MM.1S (cell line): ENCODE data around the gene FHOD1.

Source experiments
- DNase-seq: peaks from one replicate; pipeline ENCODE4 v3.0.0-alpha.2; 2015
- H2AFZ ChIP-seq: fragments of 300-600 bp; sonication (generic); 2 replicates; pipeline ENCODE4 v1.6.0; 2016; ENCODE audit warnings: antibody characterized with exemption, low read length
- H3F3A ChIP-seq: fragments of 300-600 bp; sonication (generic); 2 replicates; pipeline ENCODE4 v1.6.1; 2016; ENCODE audit warnings: mild to moderate bottlenecking, antibody characterized with exemption, low read length, moderate library complexity, mixed read lengths; ENCODE audit not compliant: insufficient read depth
- H3K27ac ChIP-seq: fragments of 300-600 bp; sonication (generic); 2 replicates; pipeline ENCODE4 v1.5.1; 2016; ENCODE audit warnings: mild to moderate bottlenecking, low read length
- H3K27me3 ChIP-seq: fragments of 300-600 bp; sonication (generic); replicated peaks from 2 replicates; pipeline ENCODE4 v1.6.0; 2016; ENCODE audit warnings: low read length; ENCODE audit not compliant: insufficient read depth
- H3K36me3 ChIP-seq: fragments of 300-600 bp; sonication (generic); replicated peaks from 2 replicates; pipeline ENCODE4 v1.6.1; 2016; ENCODE audit warnings: mild to moderate bottlenecking, low read length, mixed read lengths; ENCODE audit not compliant: insufficient read depth
- H3K4me1 ChIP-seq: fragments of 300-600 bp; sonication (generic); 2 replicates; pipeline ENCODE4 v1.6.1; 2016; ENCODE audit warnings: low read length, mixed read lengths
- H3K4me2 ChIP-seq: fragments of 300-600 bp; sonication (generic); 2 replicates; pipeline ENCODE4 v1.6.0; 2016; ENCODE audit warnings: low read depth, low read length
- H3K4me3 ChIP-seq: fragments of 300-600 bp; sonication (generic); 2 replicates; pipeline ENCODE4 v1.5.1; 2016; ENCODE audit warnings: low read length, mixed read lengths
- H3K79me2 ChIP-seq: fragments of 300-600 bp; sonication (generic); 2 replicates; pipeline ENCODE4 v1.6.1; 2016; ENCODE audit warnings: mixed run types, low read length, mixed read lengths
- H3K9ac ChIP-seq: fragments of 300-600 bp; sonication (generic); 2 replicates; pipeline ENCODE4 v1.6.1; 2016; ENCODE audit warnings: low read length, mixed read lengths
- H3K9me2 ChIP-seq: fragments of 300-600 bp; sonication (generic); replicated peaks from 2 replicates; pipeline ENCODE4 v1.6.1; 2016; ENCODE audit warnings: mild to moderate bottlenecking, low read length, mixed read lengths; ENCODE audit not compliant: insufficient read depth
- H3K9me3 ChIP-seq: fragments of 300-600 bp; sonication (generic); replicated peaks from 2 replicates; pipeline ENCODE4 v1.6.1; 2016; ENCODE audit warnings: mild to moderate bottlenecking, low read length, mixed read lengths; ENCODE audit not compliant: insufficient read depth
- H4K20me1 ChIP-seq: fragments of 300-600 bp; sonication (generic); 2 replicates; pipeline ENCODE4 v1.6.1; 2016; ENCODE audit warnings: mild to moderate bottlenecking, low read length, moderate library complexity, mixed read lengths; ENCODE audit not compliant: insufficient read depth
- EZH2 ChIP-seq: fragments of 300-600 bp; sonication (generic); optimal IDR thresholded peaks from 2 replicates; pipeline ENCODE3; 2017; ENCODE audit warnings: low read depth, mild to moderate bottlenecking, antibody characterized with exemption, low read length, mixed read lengths
- EZH2phosphoT487 ChIP-seq: fragments of 300-600 bp; sonication (generic); IDR thresholded peaks from 2 replicates; pipeline ENCODE4 v1.6.1; 2018; ENCODE audit warnings: antibody characterized with exemption, low read length
- TF ChIP-seq, protein P1 (sequence below): fragments of 300-600 bp; sonication (generic); IDR thresholded peaks from 2 replicates; pipeline ENCODE4 v1.5.1; 2016; ENCODE audit warnings: antibody characterized with exemption, low read length, mixed read lengths

The FHOD1 gene

DNA sequence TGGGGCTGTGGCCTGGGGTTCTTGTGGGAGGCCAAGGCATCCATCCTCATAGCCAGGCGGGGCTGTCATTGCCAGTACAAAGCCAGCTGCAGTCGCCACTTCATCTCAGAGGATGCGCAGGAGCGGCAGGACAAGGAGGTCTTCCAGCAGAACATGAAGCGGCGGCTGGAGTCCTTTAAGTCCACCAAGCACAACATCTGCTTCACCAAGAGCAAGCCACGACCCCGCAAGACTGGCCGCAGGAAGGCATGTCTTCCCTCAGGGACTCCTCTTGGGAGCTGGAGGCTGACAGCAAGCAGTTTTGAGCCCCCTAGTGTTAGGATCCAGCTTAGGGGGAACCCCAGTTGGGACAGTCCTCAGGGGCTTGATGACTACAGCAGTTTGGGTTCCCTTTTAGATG lies 17.0 kb upstream of the FHOD1 start:
- no peaks in the 10 kb centered on the region for H3K27me3 ChIP-seq
- H3K9me2 ChIP-seq, result no peaks in the 10 kb centered on the region
- no peaks in the 10 kb centered on the region for H3K9me3 ChIP-seq
- H2AFZ ChIP-seq, result no peak overlapping the region
- H4K20me1 ChIP-seq, result no peaks in the 10 kb centered on the region
- H3K4me3 ChIP-seq, result no peak overlapping the region
- H3K4me1 ChIP-seq, result peaks cover 6% of the 10 kb centered on the region; the same call in 1 of the 2 replicates
- H3K36me3 ChIP-seq, result no peaks in the 10 kb centered on the region
- H3K27ac ChIP-seq, result no peak overlapping the region
- no peak overlapping the region for H3K9ac ChIP-seq
- no peak for DNase-seq
- H3F3A ChIP-seq, result no peaks in the 10 kb centered on the region
- no peaks in the 10 kb centered on the region for H3K79me2 ChIP-seq
- no peak overlapping the region for H3K4me2 ChIP-seq
- TF ChIP-seq, protein P1, sequence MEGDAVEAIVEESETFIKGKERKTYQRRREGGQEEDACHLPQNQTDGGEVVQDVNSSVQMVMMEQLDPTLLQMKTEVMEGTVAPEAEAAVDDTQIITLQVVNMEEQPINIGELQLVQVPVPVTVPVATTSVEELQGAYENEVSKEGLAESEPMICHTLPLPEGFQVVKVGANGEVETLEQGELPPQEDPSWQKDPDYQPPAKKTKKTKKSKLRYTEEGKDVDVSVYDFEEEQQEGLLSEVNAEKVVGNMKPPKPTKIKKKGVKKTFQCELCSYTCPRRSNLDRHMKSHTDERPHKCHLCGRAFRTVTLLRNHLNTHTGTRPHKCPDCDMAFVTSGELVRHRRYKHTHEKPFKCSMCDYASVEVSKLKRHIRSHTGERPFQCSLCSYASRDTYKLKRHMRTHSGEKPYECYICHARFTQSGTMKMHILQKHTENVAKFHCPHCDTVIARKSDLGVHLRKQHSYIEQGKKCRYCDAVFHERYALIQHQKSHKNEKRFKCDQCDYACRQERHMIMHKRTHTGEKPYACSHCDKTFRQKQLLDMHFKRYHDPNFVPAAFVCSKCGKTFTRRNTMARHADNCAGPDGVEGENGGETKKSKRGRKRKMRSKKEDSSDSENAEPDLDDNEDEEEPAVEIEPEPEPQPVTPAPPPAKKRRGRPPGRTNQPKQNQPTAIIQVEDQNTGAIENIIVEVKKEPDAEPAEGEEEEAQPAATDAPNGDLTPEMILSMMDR, result no peak
- TF ChIP-seq EZH2phosphoT487, result no peak
- no peak for TF ChIP-seq EZH2

DNA sequence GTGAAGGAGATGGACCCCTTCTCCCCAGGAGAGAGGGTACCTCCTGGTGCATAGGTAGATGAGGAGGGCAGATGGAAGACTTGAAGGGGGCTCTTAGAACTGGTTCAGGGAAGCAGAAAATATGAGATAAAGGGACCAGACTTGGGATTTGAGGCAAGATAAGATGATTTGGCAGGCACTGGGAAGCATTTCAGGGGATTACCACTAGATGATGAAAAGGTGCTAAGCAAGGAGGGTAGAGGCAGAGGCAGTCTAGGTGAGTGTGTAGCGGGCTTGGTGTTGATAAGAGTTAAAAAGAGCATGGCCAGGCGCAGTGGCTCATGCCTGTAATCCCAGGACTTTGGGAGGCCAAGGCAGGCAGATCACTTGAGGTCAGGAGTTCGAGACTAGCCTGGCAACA lies 15.9 kb upstream of the FHOD1 start:
- Histone ChIP-seq H3K4me3 (no peak overlapping the region), H3K4me1 (peaks cover 6% of the 10 kb centered on the region; the same call in 1 of the 2 replicates), H3F3A (no peaks in the 10 kb centered on the region), H3K9me3 (no peaks in the 10 kb centered on the region), H4K20me1 (no peaks in the 10 kb centered on the region), H3K9me2 (no peaks in the 10 kb centered on the region), H3K27ac (no peak overlapping the region), H3K79me2 (no peaks in the 10 kb centered on the region), H3K9ac (no peak overlapping the region), H2AFZ (no peak overlapping the region), H3K36me3 (no peaks in the 10 kb centered on the region), H3K4me2 (no peak overlapping the region), H3K27me3 (no peaks in the 10 kb centered on the region)
- TF ChIP-seq EZH2, result no peak
- TF ChIP-seq, protein P1, result no peak
- no peak for DNase-seq

DNA sequence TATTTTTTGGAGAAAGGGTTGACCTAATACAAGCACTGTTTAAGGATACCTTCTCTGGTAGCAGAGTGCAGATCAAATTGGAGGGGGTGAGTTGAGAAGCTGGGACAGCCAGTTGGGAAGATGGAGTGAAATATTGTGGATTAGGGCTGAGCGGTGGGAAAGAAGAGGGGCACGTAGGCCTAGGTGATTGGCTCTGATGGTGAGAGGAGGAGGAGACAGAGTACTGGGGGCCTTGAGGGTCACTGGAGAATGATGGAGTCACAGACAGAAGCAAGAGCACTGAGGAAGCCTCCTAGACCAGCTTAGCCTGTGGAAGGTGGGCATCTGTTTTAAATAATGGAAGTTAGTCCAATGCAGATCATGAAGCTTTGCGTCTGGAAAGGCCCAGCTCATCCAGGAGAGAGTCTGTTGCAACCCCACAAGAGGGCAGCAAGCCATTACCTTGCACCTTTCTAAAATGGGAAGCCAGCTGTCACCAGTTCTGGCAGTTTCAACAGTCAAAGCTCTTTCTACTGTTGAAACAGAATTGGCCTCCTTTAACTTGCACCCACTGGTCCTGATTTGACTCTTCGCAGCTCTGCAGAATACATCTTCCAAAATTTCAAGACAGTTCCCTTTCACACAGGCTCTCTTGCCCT lies 13.3 kb upstream of the FHOD1 start:
- no peaks in the 10 kb centered on the region for H3K79me2 ChIP-seq
- no peak overlapping the region for H3K9ac ChIP-seq
- DNase-seq, result peak; percentile 74
- no peaks in the 10 kb centered on the region for H4K20me1 ChIP-seq
- no peaks in the 10 kb centered on the region for H3K27me3 ChIP-seq
- H3K4me2 ChIP-seq, result 0 out of 2 replicates have a peak overlapping the region, but pooled peaks have one; percentile 8
- no peak overlapping the region for H3K4me3 ChIP-seq
- peaks cover 6% of the 10 kb centered on the region; the same call in 1 of the 2 replicates for H3K4me1 ChIP-seq
- H3K36me3 ChIP-seq, result no peaks in the 10 kb centered on the region
- H3F3A ChIP-seq, result no peaks in the 10 kb centered on the region
- no peak overlapping the region for H3K27ac ChIP-seq
- no peaks in the 10 kb centered on the region for H3K9me3 ChIP-seq
- TF ChIP-seq, protein P1, result peak; percentile 76
- TF ChIP-seq EZH2 (no peak), EZH2phosphoT487 (no peak)
- H2AFZ ChIP-seq, result peak overlapping the region; percentile 36; the same call in 1 of the 2 replicates
- no peaks in the 10 kb centered on the region for H3K9me2 ChIP-seq
